Esophagus squamous epithelium (tissue), 5 donors: ENCODE data around the gene DHCR7. TPM values are rescaled to one million over a fixed set of nuclear protein-coding genes. Genes with fewer than 3 reads are reported as not detected.

ENCODE experiments used
- DNase-seq: peaks from one replicate; lab custom pipeline; 2025; lab: John Stamatoyannopoulos, UW
- H3K27ac ChIP-seq, 4 donors: fragments of 200-600 bp; sonication (generic); one replicate each; pipeline ENCODE4 v1.5.1; 2016 to 2019; ENCODE audit warnings: mild to moderate bottlenecking in 1 of 4
- H3K27me3 ChIP-seq, 4 donors: fragments of 200-600 bp; sonication (generic); 1 replicate in 3 of 4; 2 replicates in 1 of 4; pipeline versions ENCODE4 v1.5.1 to v1.6.0; 2017 to 2021; ENCODE audit warnings: antibody characterized with exemption in 1 of 4
- H3K36me3 ChIP-seq, 3 donors: fragments of 200-600 bp; sonication (generic); one replicate each; pipeline ENCODE4 v1.5.1; 2016 to 2019
- H3K4me1 ChIP-seq, 3 donors: fragments of 200-600 bp; sonication (generic); one replicate each; pipeline ENCODE4 v1.5.1; 2017 to 2019
- H3K4me3 ChIP-seq, 4 donors: fragments of 200-600 bp; sonication (generic); 1 replicate in 3 of 4; 2 replicates in 1 of 4; pipeline ENCODE4 v1.5.1; 2016 to 2019; ENCODE audit warnings: mild to moderate bottlenecking in 2 of 4, moderate library complexity in 1 of 4
- H3K9me3 ChIP-seq, 3 donors: fragments of 200-600 bp; sonication (generic); one replicate each; pipeline ENCODE4 v1.5.1; 2016 to 2019
- CTCF ChIP-seq, 6 experiments: fragments of 450-650 bp in 4 of 6; fragments of 200-600 bp in 2 of 6; sonication (generic) in 2 of 6; IDR thresholded peaks; one replicate each; pipeline ENCODE4 v1.5.1; 2016 to 2019; ENCODE audit warnings: antibody characterized with exemption in 6 of 6, mild to moderate bottlenecking in 4 of 6, moderate library complexity in 4 of 6
- POLR2A ChIP-seq, 4 donors: fragments of 450-650 bp; IDR thresholded peaks; one replicate each; pipeline ENCODE4 v1.6.1; 2017; ENCODE audit warnings: antibody characterized with exemption in 4 of 4, mild to moderate bottlenecking in 4 of 4, moderate library complexity in 3 of 4
- WGBS, 2 donors: methylation state at CpG; one replicate each; pipeline ENCODE4 v1.1.5; 2018; 5-methylcytosine and 5-hydroxymethylcytosine counted together
- intact Hi-C: fragments of 100-400 bp; cut with DNase I; formaldehyde crosslinking; loops from one replicate; pipeline ENCODE4 v1.15.0; 2022
- total RNA-seq, 4 donors: library from RNA; depleted of rRNA; stranded (reverse); fragments of >200 nt; gene quantifications; one replicate each; pipeline ENCODE4 v1.1.0, GENCODE V29; 2016
- donor health status: DM: yes; HTN: yes; CAD: no.

Gene DHCR7
- total RNA-seq, 4 donors from 2014 or later = 22.5 to 86.1 (median 36.5) TPM

- peak overlapping the region; percentile 79 to 85 (median 83) for H3K27ac ChIP-seq
Measured at GRCh38 chr11:71446942-71447688, 1.1 kb downstream of the DHCR7 start.

GRCh38 chr11:71446150-71446549 lies 2.0 kb downstream of the DHCR7 start:
- H3K4me3 ChIP-seq = no peak overlapping the region
- 88 to 100% methylated on average over 1 of the region's 1 CpG for WGBS, 2 donors
- TF ChIP-seq POLR2A (IDR thresholded peaks at IDR 0.05) (no peak), CTCF (IDR thresholded peaks at IDR 0.05) (no peak)
- H3K36me3 ChIP-seq = peaks cover 0 to 47% (median 0%) of the 10 kb centered on the region in 3 donors
- no peaks in the 10 kb centered on the region for H3K27me3 ChIP-seq
- intact Hi-C loops = no loop called here
- H3K27ac ChIP-seq = no peak overlapping the region
- H3K4me1 ChIP-seq = peaks cover 16 to 43% (median 16%) of the 10 kb centered on the region in 3 donors
- no peak for DNase-seq
- H3K9me3 ChIP-seq = no peaks in the 10 kb centered on the region

More at GRCh38 chr11:71446942-71447688, 1.1 kb downstream of the DHCR7 start:
- 25 to 40% methylated on average over 9 of the region's 9 CpGs for WGBS, 2 donors
- Histone ChIP-seq H3K9me3 (no peaks in the 10 kb centered on the region), H3K4me1 (peaks cover 16 to 52% (median 23%) of the 10 kb centered on the region in 3 donors), H3K27me3 (no peaks in the 10 kb centered on the region), H3K36me3 (peaks cover 0 to 37% (median 0%) of the 10 kb centered on the region in 3 donors), H3K4me3 (peak overlapping the region; percentile 61 to 92 (median 66))
- no peak for DNase-seq
- peak in 1 of 4 donors; percentile 42 for TF ChIP-seq POLR2A (IDR thresholded peaks at IDR 0.05)
- no peak for TF ChIP-seq CTCF (IDR thresholded peaks at IDR 0.05)
- intact Hi-C loops = no loop called here

GRCh38 chr11:71444811-71445210 lies 3.4 kb downstream of the DHCR7 start:
- WGBS, 2 donors = 87 to 94% methylated on average over 6 of the region's 6 CpGs
- peaks cover 0 to 60% (median 0%) of the 10 kb centered on the region in 3 donors for H3K36me3 ChIP-seq
- H3K9me3 ChIP-seq = no peaks in the 10 kb centered on the region
- no peak overlapping the region for H3K4me3 ChIP-seq
- peaks cover 13 to 31% (median 16%) of the 10 kb centered on the region in 3 donors for H3K4me1 ChIP-seq
- no peaks in the 10 kb centered on the region for H3K27me3 ChIP-seq
- no peak overlapping the region for H3K27ac ChIP-seq
- intact Hi-C loops = no loop called here
- DNase-seq = no peak
- TF ChIP-seq CTCF (IDR thresholded peaks at IDR 0.05) (no peak), POLR2A (IDR thresholded peaks at IDR 0.05) (no peak)

- Histone ChIP-seq H3K36me3 (peaks cover 0 to 70% (median 3%) of the 10 kb centered on the region in 3 donors), H3K27me3 (no peaks in the 10 kb centered on the region), H3K4me1 (peaks cover 4 to 21% (median 12%) of the 10 kb centered on the region in 3 donors), H3K4me3 (no peak overlapping the region), H3K9me3 (no peaks in the 10 kb centered on the region), H3K27ac (no peak overlapping the region)
- no peak for DNase-seq
- intact Hi-C loops = no loop called here
- 96 to 100% methylated on average over 1 to 5 of the region's 20 CpGs for WGBS, 2 donors
- no peak for TF ChIP-seq CTCF (IDR thresholded peaks at IDR 0.05)
- TF ChIP-seq POLR2A (IDR thresholded peaks at IDR 0.05) = no peak
Measured at GRCh38 chr11:71443736-71444445, 4.3 kb downstream of the DHCR7 start.

- Histone ChIP-seq H3K4me3 (no peak overlapping the region), H3K27ac (no peak overlapping the region), H3K9me3 (no peaks in the 10 kb centered on the region), H3K4me1 (peaks cover 3 to 12% (median 7%) of the 10 kb centered on the region in 3 donors), H3K27me3 (no peaks in the 10 kb centered on the region), H3K36me3 (peaks cover 0 to 80% (median 11%) of the 10 kb centered on the region in 3 donors)
- DNase-seq = no peak
- 93 to 98% methylated on average over 5 of the region's 5 CpGs for WGBS, 2 donors
- no peak for TF ChIP-seq CTCF (IDR thresholded peaks at IDR 0.05)
- no peak for TF ChIP-seq POLR2A (IDR thresholded peaks at IDR 0.05)
- intact Hi-C loops = no loop called here
Measured at GRCh38 chr11:71442880-71443279, 5.3 kb downstream of the DHCR7 start.
